GM23338 (cell line): ENCODE measurements around the gene LRMDA. TPM values are rescaled to one million over a fixed set of nuclear protein-coding genes. Genes with fewer than 3 reads are reported as not detected.

Experiments used
- ATAC-seq: fragments of 200-7000 bp; cut with Tn5 transposase; 3 replicates; pipeline ENCODE4 v1.9.1; 2020
- DNase-seq: peaks from one replicate; pipeline ENCODE4 v3.0.0-alpha.2; 2015; ENCODE audit warnings: low spot score
- H2AFZ ChIP-seq: fragments of 200-600 bp; sonication (generic); 2 replicates; pipeline ENCODE4 v1.8.0; 2016; ENCODE audit warnings: antibody characterized with exemption, mild to moderate bottlenecking, moderate library complexity
- H3F3A ChIP-seq: fragments of 200-600 bp; sonication (generic); replicated peaks from 2 replicates; pipeline ENCODE4 v1.8.0; 2017; ENCODE audit warnings: antibody characterized with exemption, mixed run types, low read depth
- H3K27ac ChIP-seq: fragments of 200-600 bp; sonication (generic); 2 replicates; pipeline ENCODE4 v1.6.1; 2016; ENCODE audit warnings: low read depth
- H3K27me3 ChIP-seq: fragments of 200-600 bp; sonication (generic); 2 replicates; pipeline ENCODE4 v1.8.0; 2016; ENCODE audit warnings: mild to moderate bottlenecking, mixed run types, moderate library complexity; ENCODE audit not compliant: insufficient read depth
- H3K36me3 ChIP-seq: fragments of 200-600 bp; sonication (generic); 2 replicates; pipeline ENCODE4 v1.8.0; 2016; ENCODE audit warnings: mild to moderate bottlenecking; ENCODE audit not compliant: insufficient read depth
- H3K4me1 ChIP-seq: fragments of 200-600 bp; sonication (generic); 2 replicates; pipeline ENCODE4 v1.8.0; 2016; ENCODE audit warnings: mild to moderate bottlenecking, moderate library complexity; ENCODE audit not compliant: insufficient read depth
- H3K4me2 ChIP-seq: fragments of 200-600 bp; sonication (generic); 2 replicates; pipeline ENCODE4 v1.7.1; 2017; ENCODE audit warnings: mixed run types
- H3K4me3 ChIP-seq: fragments of 200-600 bp; sonication (generic); 2 replicates; pipeline ENCODE4 v1.6.1; 2016; ENCODE audit warnings: mixed run types
- H3K79me2 ChIP-seq: fragments of 200-600 bp; sonication (generic); replicated peaks from 2 replicates; pipeline ENCODE4 v1.8.0; 2017; ENCODE audit warnings: mild to moderate bottlenecking; ENCODE audit not compliant: insufficient read depth
- H3K9me2 ChIP-seq: fragments of 200-600 bp; sonication (generic); 2 replicates; pipeline ENCODE4 v1.8.0; 2017; ENCODE audit not compliant: insufficient read depth
- H4K20me1 ChIP-seq: fragments of 200-600 bp; sonication (generic); replicated peaks from 2 replicates; pipeline ENCODE4 v1.8.0; 2017; ENCODE audit warnings: mild to moderate bottlenecking; ENCODE audit not compliant: insufficient read depth
- H3K27ac Mint-ChIP-seq: 2 replicates; pipeline ENCODE4 v1.8.0; 2020; ENCODE audit warnings: inconsistent platforms, mild to moderate bottlenecking, moderate library complexity, mixed read lengths
- H3K27me3 Mint-ChIP-seq: 3 replicates; pipeline ENCODE4 v1.8.0; 2022; ENCODE audit warnings: low read depth, mild to moderate bottlenecking, moderate library complexity, mixed read lengths, inconsistent platforms; ENCODE audit not compliant: insufficient read depth, poor library complexity
- H3K36me3 Mint-ChIP-seq: 3 replicates; pipeline ENCODE4 v1.8.0; 2021; ENCODE audit warnings: low read depth, mild to moderate bottlenecking, inconsistent platforms, moderate library complexity, mixed read lengths
- H3K4me1 Mint-ChIP-seq: 3 replicates; pipeline ENCODE4 v1.8.0; 2020; ENCODE audit warnings: mild to moderate bottlenecking, inconsistent platforms, mixed read lengths
- H3K4me3 Mint-ChIP-seq: 3 replicates; pipeline ENCODE4 v1.8.0; 2021; ENCODE audit warnings: moderate library complexity, mild to moderate bottlenecking, inconsistent platforms, mixed read lengths
- H3K9me3 Mint-ChIP-seq: 3 replicates; pipeline ENCODE4 v1.8.0; 2020; ENCODE audit warnings: moderate library complexity, mild to moderate bottlenecking, inconsistent platforms, mixed read lengths
- CREB1 ChIP-seq: fragments of 250-450 bp; sonication (Bioruptor Pico); IDR thresholded peaks from 2 replicates; pipeline ENCODE4 v1.5.0; 2020; ENCODE audit warnings: low read depth, mild to moderate bottlenecking, moderate library complexity
- CTCF ChIP-seq, 2 experiments: fragments of 200-600 bp in 1 of 2; sonication (generic) in 1 of 2; conservative IDR thresholded peaks; 2 replicates each; pipeline versions ENCODE4 v1.5.1 to v1.6.1; 2016 to 2017; ENCODE audit warnings: antibody characterized with exemption in 2 of 2, low read depth in 2 of 2, mild to moderate bottlenecking in 2 of 2, moderate library complexity in 1 of 2
- EZH2 ChIP-seq: fragments of 200-600 bp; sonication (generic); IDR thresholded peaks from one replicate; pipeline ENCODE4 v1.8.0; 2017; ENCODE audit warnings: antibody characterized with exemption, mild to moderate bottlenecking, low read depth; ENCODE audit not compliant: unreplicated experiment
- EZH2phosphoT487 ChIP-seq: fragments of 200-600 bp; sonication (generic); IDR thresholded peaks from one replicate; pipeline ENCODE4 v1.8.1; 2018; ENCODE audit warnings: antibody characterized with exemption; ENCODE audit not compliant: unreplicated experiment
- JUNB ChIP-seq: IDR thresholded peaks from one replicate; pipeline ENCODE4 v1.6.1; 2016; ENCODE audit warnings: antibody characterized with exemption; ENCODE audit not compliant: unreplicated experiment
- NANOG ChIP-seq: IDR thresholded peaks from 2 replicates; pipeline ENCODE4 v1.6.1; 2016; ENCODE audit warnings: antibody characterized with exemption, borderline replicate concordance
- POLR2AphosphoS5 ChIP-seq: IDR thresholded peaks from 2 replicates; pipeline ENCODE4 v1.6.1; 2016; ENCODE audit warnings: antibody characterized with exemption, low read depth
- REST ChIP-seq: IDR thresholded peaks from one replicate; pipeline ENCODE4 v1.6.1; 2018; ENCODE audit warnings: antibody characterized with exemption; ENCODE audit not compliant: unreplicated experiment
- STAT1 ChIP-seq: IDR thresholded peaks from one replicate; pipeline ENCODE4 v1.6.1; 2016; ENCODE audit warnings: antibody characterized with exemption; ENCODE audit not compliant: unreplicated experiment
- ZNF114 ChIP-seq: fragments of 250-450 bp; sonication (Bioruptor Pico); IDR thresholded peaks from 2 replicates; pipeline ENCODE4 v1.5.0; 2020; ENCODE audit warnings: mild to moderate bottlenecking, moderate library complexity
- ZNF331 ChIP-seq: fragments of 250-450 bp; sonication (Bioruptor Pico); IDR thresholded peaks from 2 replicates; pipeline ENCODE4 v1.5.0; 2020; ENCODE audit warnings: low read depth, mild to moderate bottlenecking, moderate library complexity
- ZNF462 ChIP-seq: fragments of 250-450 bp; sonication (Bioruptor Pico); IDR thresholded peaks from 2 replicates; pipeline ENCODE4 v1.5.0; 2020; ENCODE audit warnings: mild to moderate bottlenecking, moderate library complexity
- polyA plus RNA-seq: library from polyadenylated mRNA; unstranded; fragments of >200 nt; fragmentation: Nextera tagmentation; extraction: Ambion mirVana; gene quantifications from 2 replicates; pipeline ENCODE4 v1.2.1, GENCODE V29; 2016
- total RNA-seq: library from RNA; depleted of rRNA; stranded (reverse); fragments of >200 nt; shearing (Covaris generic); gene quantifications from 2 replicates; pipeline ENCODE4 v1.2.3, GENCODE V29; 2014

LRMDA gene
- total and polyA plus RNA-seq, 2 experiments from 2014 or later: 0.90 to 1.8 TPM

- H3K4me1 ChIP-seq: peaks cover 36% of the 10 kb centered on the region
- Mint-ChIP-seq H3K4me1 (peaks cover 36% of the 10 kb centered on the region), H3K36me3 (no peaks in the 10 kb centered on the region; the same call in 1 of the 3 replicates), H3K27me3 (peaks cover 9% of the 10 kb centered on the region), H3K27ac (no peak overlapping the region), H3K9me3 (no peaks in the 10 kb centered on the region; the same call in 1 of the 3 replicates), H3K4me3 (no peak overlapping the region)
- DNase-seq (no peak), ATAC-seq (no peak)
- H3F3A ChIP-seq: no peaks in the 10 kb centered on the region; the same call in 1 of the 2 replicates
- no peak overlapping the region for H3K4me2 ChIP-seq
- no peaks in the 10 kb centered on the region for H3K79me2 ChIP-seq
- no peaks in the 10 kb centered on the region for H3K36me3 ChIP-seq
- H4K20me1 ChIP-seq: no peaks in the 10 kb centered on the region
- no peak overlapping the region for H3K27ac ChIP-seq
- TF ChIP-seq EZH2phosphoT487 (no peak), ZNF462 (CRISPR knock-in tag) (no peak), ZNF331 (CRISPR knock-in tag) (no peak), REST (no peak), ZNF114 (CRISPR knock-in tag) (no peak), STAT1 (no peak), CREB1 (CRISPR knock-in tag) (no peak), NANOG (no peak), EZH2 (no peak), POLR2AphosphoS5 (no peak), JUNB (no peak), CTCF (conservative IDR thresholded peaks at IDR 0.05; ENCODE audit: low read depth in 2 of 2) (no peak)
- H2AFZ ChIP-seq: peak overlapping the region; percentile 44; the same call in 1 of the 2 replicates
- H3K4me3 ChIP-seq: no peak overlapping the region
- no peaks in the 10 kb centered on the region; the same call in 1 of the 2 replicates for H3K9me2 ChIP-seq
- H3K27me3 ChIP-seq: no peaks in the 10 kb centered on the region
Measured at GRCh38 chr10:76085817-76086167, 654.4 kb downstream of the LRMDA start.
